HepG2 (cell line): ENCODE results near the gene SUSD6.

Source experiments
- HMGXB3 ChIP-seq: sonication (generic); formaldehyde crosslinking; IDR thresholded peaks from 2 replicates; pipeline ENCODE4 v1.4.0; 2020; ENCODE audit warnings: missing genetic modification reagents, borderline replicate concordance
- HOXA7 ChIP-seq: sonication (generic); formaldehyde crosslinking; IDR thresholded peaks from 2 replicates; pipeline ENCODE4 v1.8.1; 2022; ENCODE audit warnings: mild to moderate bottlenecking, missing genetic modification reagents, moderate library complexity
- IKZF1 ChIP-seq: fragments of 450-650 bp; IDR thresholded peaks from 2 replicates; pipeline ENCODE4 v1.7.1; 2016
- POLR2A ChIP-seq, 2 experiments: IDR thresholded peaks; 2 replicates each; pipeline ENCODE4 v1.6.1; 2011; ENCODE audit warnings: low read depth in 2 of 2, low read length in 2 of 2, mild to moderate bottlenecking in 1 of 2, moderate library complexity in 1 of 2; ENCODE audit not compliant: insufficient read depth in 1 of 2
- THAP7 ChIP-seq: sonication (generic); formaldehyde crosslinking; IDR thresholded peaks from 2 replicates; pipeline ENCODE4 v1.8.1; 2023; ENCODE audit warnings: mild to moderate bottlenecking, missing genetic modification reagents
- ZSCAN20 ChIP-seq: sonication (generic); formaldehyde crosslinking; IDR thresholded peaks from 2 replicates; pipeline ENCODE4 v1.4.0; 2020; ENCODE audit warnings: missing genetic modification reagents, mild to moderate bottlenecking, borderline replicate concordance

GRCh38 chr14:69615121-69615495, 3.7 kb downstream of the SUSD6 start:
- no peak for TF ChIP-seq HMGXB3
- no peak for TF ChIP-seq POLR2A (IDR thresholded peaks at IDR 0.05; ENCODE audit: insufficient read depth in 1 of 2, low read depth in 2 of 2, low read length in 2 of 2)
- no peak for TF ChIP-seq THAP7 (CRISPR knock-in tag)
- TF ChIP-seq HOXA7 (CRISPR knock-in tag): no peak
- no peak for TF ChIP-seq ZSCAN20 (CRISPR knock-in tag)
- TF ChIP-seq IKZF1: no peak
